GM12872 (cell line): ENCODE measurements around the gene WNT9B.

ENCODE experiments used
- CTCF ChIP-seq: IDR thresholded peaks from 3 replicates; pipeline ENCODE4 v1.5.1; 2011; ENCODE audit warnings: low read depth, mild to moderate bottlenecking, low read length, moderate library complexity; ENCODE audit not compliant: insufficient read depth

The WNT9B gene

GRCh38 chr17:46812624-46813318, 38.6 kb upstream of the WNT9B start:
- TF ChIP-seq CTCF = no peak

GRCh38 chr17:46813920-46814319, 37.5 kb upstream of the WNT9B start:
- no peak for TF ChIP-seq CTCF

GRCh38 chr17:46814446-46814845, 36.9 kb upstream of the WNT9B start:
- no peak for TF ChIP-seq CTCF

GRCh38 chr17:46815474-46816353, 35.7 kb upstream of the WNT9B start:
- no peak for TF ChIP-seq CTCF

- no peak for TF ChIP-seq CTCF
These were observed 34.1 kb upstream of the WNT9B start for GRCh38 chr17:46817151-46817900.

- TF ChIP-seq CTCF = no peak
These were observed 33.5 kb upstream of the WNT9B start for GRCh38 chr17:46817901-46818209.

GRCh38 chr17:46818316-46818928, 33.0 kb upstream of the WNT9B start, which contains the start of gene WNT3:
WNT3 (minus strand) TSS chr17:46818692; CDS start chr17:46818597, 95 bp downstream.
- no peak for TF ChIP-seq CTCF
